Fibroblast of skin of left quadriceps (primary cell): ENCODE measurements around the gene PPP1R15B.
A peak's percentile ranks its signal among the peaks of the same experiment; 100 is the strongest.
"Not testable (repeated sequence)": the region's sequence is repeated elsewhere in the genome, so short reads cannot be mapped to it uniquely, and the experiment has no call there.

Experiments
- DNase-seq, 2 experiments: peaks; one replicate each; pipeline ENCODE4 v3.0.0-alpha.2; 2013; ENCODE audit warnings: low read depth in 2 of 2

Gene PPP1R15B

GRCh38 chr1:204443871-204444581, 32.4 kb upstream of the PPP1R15B start:
- DNase-seq, result no peak

GRCh38 chr1:204443260-204443619, 31.6 kb upstream of the PPP1R15B start:
- DNase-seq, result no peak

- DNase-seq, result no peak
Observed at GRCh38 chr1:204442376-204443259, 31.0 kb upstream of the PPP1R15B start.

GRCh38 chr1:204441558-204441957, 29.9 kb upstream of the PPP1R15B start:
- DNase-seq, result no peak

GRCh38 chr1:204439621-204440375, 28.2 kb upstream of the PPP1R15B start:
- DNase-seq, result no peak

- DNase-seq, result peak; percentile 85 to 86
Observed at GRCh38 chr1:204438628-204439027, 27.0 kb upstream of the PPP1R15B start.

- DNase-seq, result no peak
Observed at GRCh38 chr1:204437796-204438570, 26.4 kb upstream of the PPP1R15B start.

GRCh38 chr1:204435872-204436271, 24.3 kb upstream of the PPP1R15B start:
- DNase-seq, result no peak

GRCh38 chr1:204435381-204435831, 23.8 kb upstream of the PPP1R15B start:
- peak; percentile 60 to 64 for DNase-seq

GRCh38 chr1:204434116-204434755, 22.6 kb upstream of the PPP1R15B start:
- no peak for DNase-seq

GRCh38 chr1:204432708-204433107, 21.1 kb upstream of the PPP1R15B start:
- no peak for DNase-seq

GRCh38 chr1:204431310-204432184, 19.9 kb upstream of the PPP1R15B start:
- peak; percentile 60 to 65 for DNase-seq

GRCh38 chr1:204429746-204430145, 18.1 kb upstream of the PPP1R15B start:
- DNase-seq, result no peak

GRCh38 chr1:204426971-204427701, 15.5 kb upstream of the PPP1R15B start:
- DNase-seq, result no peak

- DNase-seq, result no peak
Observed at GRCh38 chr1:204426474-204426873, 14.9 kb upstream of the PPP1R15B start.

- DNase-seq, result no peak
Observed at GRCh38 chr1:204426035-204426436, 14.4 kb upstream of the PPP1R15B start.

GRCh38 chr1:204424621-204425020, 13.0 kb upstream of the PPP1R15B start:
- no peak for DNase-seq

- DNase-seq, result not testable (repeated sequence)
Observed at GRCh38 chr1:204422061-204422705, 10.6 kb upstream of the PPP1R15B start.

GRCh38 chr1:204421441-204421840, 9.8 kb upstream of the PPP1R15B start:
- DNase-seq, result no peak
